ENCODE measurements around the gene MRPS16. TPM values are rescaled to one million over a fixed set of nuclear protein-coding genes. Genes with fewer than 3 reads are reported as not detected.

The MRPS16 gene
- total RNA-seq: 100 to 1,000 TPM in 1 of 2 experiments, 10 to 100 TPM in 1; 97.5 to 103 TPM

DNA sequence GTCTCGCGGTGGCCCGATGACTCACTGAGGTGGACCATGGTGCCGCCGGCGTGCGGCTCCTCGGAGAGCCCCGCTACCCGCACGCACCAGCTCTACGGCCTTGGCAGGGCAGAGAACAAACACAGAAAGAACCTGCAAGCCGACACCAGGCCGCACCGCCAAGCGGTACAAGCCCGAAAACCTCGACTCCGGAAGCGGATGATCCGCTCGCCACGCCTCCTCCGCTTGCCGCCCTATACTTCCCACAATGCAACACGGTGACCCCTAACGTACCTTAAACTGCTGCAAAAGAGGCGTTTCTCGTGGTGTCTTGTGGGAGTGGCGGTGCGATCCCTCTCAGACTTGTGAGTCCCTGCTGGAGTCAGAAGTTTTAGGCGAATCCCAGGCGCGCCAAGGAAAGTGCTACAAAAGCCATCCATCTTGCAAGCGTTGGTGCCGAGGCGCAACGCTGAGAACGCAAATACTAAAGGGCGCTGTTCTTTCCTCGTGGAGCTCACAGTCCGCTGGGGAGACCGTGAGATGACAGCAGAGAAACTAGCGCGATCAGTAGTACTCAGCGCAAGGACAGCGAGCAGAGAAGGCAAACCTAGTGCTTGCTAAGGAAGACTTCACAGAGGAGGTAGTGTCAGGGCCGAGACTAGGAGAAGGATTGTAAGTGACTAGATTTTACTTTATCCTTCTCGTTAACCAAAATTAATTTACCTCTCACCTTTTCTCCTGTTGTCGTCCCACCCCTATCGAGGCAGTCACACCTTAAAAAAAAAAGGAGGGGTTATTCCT is at the start of gene MRPS16:
Gene MRPS16 (minus strand): TSS at position 200 of the 780 bp plus-strand sequence. CDS start 162 bp downstream, at position 38.
- CTCF ChIA-PET: interaction anchor here (0.8 to 2.9 kb wide), 9 partner anchors 11 to 391 kb away, joined by 3 to 18 read pairs (median 3); no protein-coding TSS in a partner anchor
- no peaks in the 10 kb centered on the region for H3K27me3 Mint-ChIP-seq (ENCODE audit: low read depth)
- H3K4me3 Mint-ChIP-seq: peak within 1 kb of the TSS; percentile 99
- DNase-seq (peak; percentile 96), ATAC-seq (peak; percentile 83)
- peaks cover 37% of the 10 kb centered on the region for H3K4me1 Mint-ChIP-seq (ENCODE audit: low read depth)
- H3K9me3 Mint-ChIP-seq (ENCODE audit: insufficient read depth): no peaks in the 10 kb centered on the region
- POLR2A ChIA-PET: interaction anchor here (0.6 to 3.3 kb wide), 15 partner anchors 9 to 373 kb away, joined by 3 to 16 read pairs (median 3); partner anchors contain the start of genes ANXA7, CFAP70 and PPP3CB
- peaks cover 46% of the 10 kb centered on the region for H3K36me3 Mint-ChIP-seq (ENCODE audit: low read depth)
- H3K27ac Mint-ChIP-seq: peak within 1 kb of the TSS; percentile 91

DNA sequence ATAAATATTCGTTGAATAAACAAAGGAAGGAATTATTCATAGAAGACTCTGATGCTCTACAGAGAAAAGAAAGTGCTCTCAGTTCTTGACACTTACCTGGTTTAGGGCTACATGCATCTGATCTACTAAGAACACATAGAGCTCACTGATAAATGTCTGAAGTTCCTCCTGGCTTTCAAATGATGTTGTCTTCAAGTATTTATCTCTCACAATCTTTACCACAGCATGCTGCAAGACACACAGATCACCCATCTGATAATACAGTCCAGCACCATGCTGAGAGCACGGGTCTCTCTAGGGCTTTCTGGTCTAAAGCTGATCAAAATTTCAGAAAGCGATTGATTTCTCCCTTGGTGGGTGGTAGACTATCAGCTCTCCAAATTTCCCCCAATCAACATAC is 44.5 kb upstream of the MRPS16 start:
- no peaks in the 10 kb centered on the region for H3K4me1 Mint-ChIP-seq (ENCODE audit: low read depth)
- H3K27me3 Mint-ChIP-seq (ENCODE audit: low read depth): peaks cover 14% of the 10 kb centered on the region
- H3K36me3 Mint-ChIP-seq (ENCODE audit: low read depth): no peaks in the 10 kb centered on the region
- H3K4me3 Mint-ChIP-seq: no peak overlapping the region
- ChIA-PET POLR2A (no interaction called here), CTCF (no interaction called here)
- H3K27ac Mint-ChIP-seq: no peak overlapping the region
- DNase-seq (no peak), ATAC-seq (no peak)
- H3K9me3 Mint-ChIP-seq (ENCODE audit: insufficient read depth): no peaks in the 10 kb centered on the region

DNA sequence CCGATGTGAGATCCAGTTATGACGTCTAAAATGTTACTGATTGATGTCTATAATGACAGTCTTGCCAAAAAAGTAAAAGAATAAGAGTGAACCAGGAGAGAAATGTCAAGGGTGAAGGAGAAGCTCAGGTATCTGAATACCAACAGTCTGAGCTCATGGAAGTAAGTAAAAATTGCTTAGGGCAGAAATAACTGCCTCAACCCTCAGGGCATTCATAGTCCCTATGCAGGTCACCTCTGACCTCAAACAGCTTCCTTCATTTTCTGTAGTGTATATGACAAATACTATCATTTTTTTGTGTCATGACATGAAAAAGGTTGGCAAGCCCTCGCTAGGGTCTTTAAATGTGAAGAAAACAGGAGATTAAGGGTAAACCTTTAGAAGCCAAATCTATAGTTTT is 41.0 kb upstream of the MRPS16 start:
- no peak overlapping the region for H3K27ac Mint-ChIP-seq
- POLR2A ChIA-PET: no interaction called here
- H3K36me3 Mint-ChIP-seq (ENCODE audit: low read depth): peaks cover 2% of the 10 kb centered on the region
- ATAC-seq (no peak), DNase-seq (no peak)
- H3K4me3 Mint-ChIP-seq: no peak overlapping the region
- peaks cover 12% of the 10 kb centered on the region for H3K27me3 Mint-ChIP-seq (ENCODE audit: low read depth)
- CTCF ChIA-PET: no interaction called here
- H3K9me3 Mint-ChIP-seq (ENCODE audit: insufficient read depth): no peaks in the 10 kb centered on the region
- H3K4me1 Mint-ChIP-seq (ENCODE audit: low read depth): no peaks in the 10 kb centered on the region

GRCh38 chr10:73289958-73290357 is 37.5 kb upstream of the MRPS16 start:
- no peak overlapping the region for H3K27ac Mint-ChIP-seq
- H3K36me3 Mint-ChIP-seq (ENCODE audit: low read depth): peaks cover 2% of the 10 kb centered on the region
- no peaks in the 10 kb centered on the region for H3K4me1 Mint-ChIP-seq (ENCODE audit: low read depth)
- ChIA-PET POLR2A (no interaction called here), CTCF (no interaction called here)
- ATAC-seq: no peak
- H3K27me3 Mint-ChIP-seq (ENCODE audit: low read depth): peaks cover 4% of the 10 kb centered on the region
- no peaks in the 10 kb centered on the region for H3K9me3 Mint-ChIP-seq (ENCODE audit: insufficient read depth)
- DNase-seq: no peak
- H3K4me3 Mint-ChIP-seq: no peak overlapping the region

- Mint-ChIP-seq H3K36me3 (ENCODE audit: low read depth) (peaks cover 2% of the 10 kb centered on the region), H3K9me3 (ENCODE audit: insufficient read depth) (no peaks in the 10 kb centered on the region), H3K27me3 (ENCODE audit: low read depth) (no peaks in the 10 kb centered on the region), H3K27ac (no peak overlapping the region), H3K4me1 (ENCODE audit: low read depth) (no peaks in the 10 kb centered on the region), H3K4me3 (no peak overlapping the region)
- ChIA-PET POLR2A (no interaction called here), CTCF (no interaction called here)
- DNase-seq (no peak), ATAC-seq (no peak)
Measured at GRCh38 chr10:73287441-73287840, 35.0 kb upstream of the MRPS16 start.

DNA sequence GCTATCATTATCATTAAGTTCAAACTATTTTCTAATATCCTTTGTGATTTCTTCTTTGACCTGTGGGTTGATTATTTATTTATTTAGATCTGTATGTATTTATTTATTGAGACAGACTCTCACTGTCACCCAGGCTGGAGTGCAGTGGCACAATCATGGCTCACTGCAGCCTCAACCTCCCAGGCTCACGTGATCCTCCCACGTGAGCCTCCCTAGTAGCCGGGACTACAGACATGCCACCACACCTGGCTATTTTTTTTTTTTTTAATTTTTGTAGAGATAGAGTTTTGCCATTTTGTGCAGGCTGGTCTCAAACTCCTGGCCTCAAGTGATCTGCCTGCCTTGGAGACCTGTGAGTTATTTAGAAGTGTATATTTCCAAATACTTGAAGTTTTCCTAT is 28.7 kb upstream of the MRPS16 start:
- DNase-seq (no peak), ATAC-seq (no peak)
- H3K4me3 Mint-ChIP-seq: no peak overlapping the region
- H3K27me3 Mint-ChIP-seq (ENCODE audit: low read depth): no peaks in the 10 kb centered on the region
- H3K36me3 Mint-ChIP-seq (ENCODE audit: low read depth): no peaks in the 10 kb centered on the region
- CTCF ChIA-PET: no interaction called here
- no peaks in the 10 kb centered on the region for H3K4me1 Mint-ChIP-seq (ENCODE audit: low read depth)
- POLR2A ChIA-PET: no interaction called here
- H3K27ac Mint-ChIP-seq: no peak overlapping the region
- H3K9me3 Mint-ChIP-seq (ENCODE audit: insufficient read depth): no peaks in the 10 kb centered on the region

DNA sequence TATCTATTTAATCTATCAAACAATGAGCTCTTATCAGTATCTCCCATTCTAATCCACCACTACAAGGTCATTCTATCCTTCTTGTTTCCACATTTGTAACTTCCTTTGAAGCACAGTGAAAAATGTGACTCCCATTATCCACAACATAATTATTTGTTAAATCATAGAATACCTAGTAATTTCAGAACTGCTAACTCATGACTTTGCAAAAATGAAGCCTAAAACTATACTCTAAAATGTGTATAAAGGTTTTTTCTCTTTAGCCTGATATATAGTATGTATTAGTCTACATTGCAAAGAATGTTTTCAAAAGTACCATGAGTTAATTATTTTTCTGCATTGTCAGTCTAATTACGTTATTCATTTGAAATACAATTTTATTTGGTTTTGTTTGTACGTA is 12.0 kb upstream of the MRPS16 start:
- peaks cover under 1% of the 10 kb centered on the region for H3K9me3 Mint-ChIP-seq (ENCODE audit: insufficient read depth)
- peaks cover 6% of the 10 kb centered on the region for H3K27me3 Mint-ChIP-seq (ENCODE audit: low read depth)
- ChIA-PET CTCF (interaction anchor here (0.7 to 2.5 kb wide), 24 partner anchors 8 to 379 kb away, joined by 3 to 22 read pairs (median 4); partner anchors contain the start of genes CFAP70, DNAJC9 and MRPS16), POLR2A (interaction anchor here (1.0 to 2.3 kb wide), 3 partner anchors 9 to 17 kb away, joined by 3 to 9 read pairs (median 5); partner anchors contain the start of genes DNAJC9 and MRPS16)
- ATAC-seq (no peak), DNase-seq (no peak)
- no peak overlapping the region for H3K4me3 Mint-ChIP-seq
- peaks cover 6% of the 10 kb centered on the region for H3K4me1 Mint-ChIP-seq (ENCODE audit: low read depth)
- no peaks in the 10 kb centered on the region for H3K36me3 Mint-ChIP-seq (ENCODE audit: low read depth)
- H3K27ac Mint-ChIP-seq: no peak overlapping the region

DNA sequence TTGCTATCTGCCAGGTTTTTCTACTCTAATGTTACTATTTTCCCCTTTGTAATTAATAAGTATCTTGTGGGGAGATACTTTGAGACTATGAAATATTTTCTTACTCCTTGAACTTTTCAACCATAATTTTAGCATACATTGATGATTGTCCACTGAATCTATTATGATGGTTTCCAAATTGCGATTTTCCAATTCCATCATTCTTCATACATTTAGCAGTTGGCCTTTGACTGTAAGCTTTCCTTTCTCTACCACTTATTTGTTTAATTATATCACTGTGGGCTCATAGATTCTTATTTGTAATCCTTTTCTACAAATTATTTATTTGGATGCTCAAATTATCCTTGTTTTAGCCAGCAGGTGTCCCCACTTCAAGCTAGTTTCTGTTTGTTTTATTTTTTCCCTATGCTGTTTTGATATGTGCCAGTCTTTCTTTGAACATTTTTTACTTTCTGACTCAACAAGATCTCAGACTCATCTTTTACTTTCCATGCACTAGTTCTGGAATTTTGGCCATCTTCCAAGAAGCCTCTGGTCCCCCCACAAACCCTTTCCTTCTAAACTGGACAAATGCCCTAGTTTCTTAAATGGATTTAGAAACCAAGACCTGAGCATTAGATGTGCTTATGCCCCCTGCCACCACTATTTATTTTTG is 11.4 kb upstream of the MRPS16 start:
- Mint-ChIP-seq H3K9me3 (ENCODE audit: insufficient read depth) (peaks cover 6% of the 10 kb centered on the region), H3K36me3 (ENCODE audit: low read depth) (no peaks in the 10 kb centered on the region), H3K4me3 (no peak overlapping the region), H3K27ac (no peak overlapping the region), H3K27me3 (ENCODE audit: low read depth) (peaks cover 4% of the 10 kb centered on the region), H3K4me1 (ENCODE audit: low read depth) (peaks cover 6% of the 10 kb centered on the region)
- no peak for ATAC-seq
- no peak for DNase-seq
- CTCF ChIA-PET: interaction anchor here (0.7 to 2.5 kb wide), 29 partner anchors 8 to 380 kb away, joined by 3 to 22 read pairs (median 3); partner anchors contain the start of genes CFAP70, DNAJC9 and MRPS16
- POLR2A ChIA-PET: interaction anchor here (1.0 to 2.3 kb wide), 3 partner anchors 8 to 17 kb away, joined by 3 to 9 read pairs (median 5); partner anchors contain the start of genes DNAJC9 and MRPS16

- DNase-seq: no peak
- CTCF ChIA-PET: interaction anchor here (0.8 to 2.5 kb wide), 19 partner anchors 9 to 381 kb away, joined by 3 to 22 read pairs (median 4); partner anchors contain the start of genes CFAP70 and MRPS16
- POLR2A ChIA-PET: interaction anchor here (1.2 to 2.3 kb wide), 2 partner anchors 11 to 16 kb away, joined by 3 to 9 read pairs; partner anchors contain the start of genes DNAJC9 and MRPS16
- H3K27me3 Mint-ChIP-seq (ENCODE audit: low read depth): peaks cover 4% of the 10 kb centered on the region
- H3K36me3 Mint-ChIP-seq (ENCODE audit: low read depth): no peaks in the 10 kb centered on the region
- H3K4me1 Mint-ChIP-seq (ENCODE audit: low read depth): peaks cover 6% of the 10 kb centered on the region
- ATAC-seq: no peak
- no peak overlapping the region for H3K4me3 Mint-ChIP-seq
- no peak overlapping the region for H3K27ac Mint-ChIP-seq
- peaks cover 7% of the 10 kb centered on the region for H3K9me3 Mint-ChIP-seq (ENCODE audit: insufficient read depth)
Measured at GRCh38 chr10:73262880-73263555, 10.6 kb upstream of the MRPS16 start.

- ChIA-PET CTCF (interaction anchor here (2.5 kb wide), 2 partner anchors 9 to 381 kb away, joined by 18 to 22 read pairs; partner anchors contain the start of gene MRPS16), POLR2A (interaction anchor here (2.3 kb wide), 1 partner anchor 15 kb away, joined by 9 read pairs; the partner anchor contains the start of gene DNAJC9)
- no peak overlapping the region for H3K27ac Mint-ChIP-seq
- H3K27me3 Mint-ChIP-seq (ENCODE audit: low read depth): peaks cover 2% of the 10 kb centered on the region
- H3K4me3 Mint-ChIP-seq: no peak overlapping the region
- peaks cover 6% of the 10 kb centered on the region for H3K4me1 Mint-ChIP-seq (ENCODE audit: low read depth)
- H3K9me3 Mint-ChIP-seq (ENCODE audit: insufficient read depth): peaks cover 7% of the 10 kb centered on the region
- no peak for ATAC-seq
- H3K36me3 Mint-ChIP-seq (ENCODE audit: low read depth): no peaks in the 10 kb centered on the region
- no peak for DNase-seq
Measured at GRCh38 chr10:73262105-73262730, 9.8 kb upstream of the MRPS16 start.

GRCh38 chr10:73261362-73261995 is 9.0 kb upstream of the MRPS16 start:
- no peak for ATAC-seq

More at GRCh38 chr10:73261362-73261995, 9.0 kb upstream of the MRPS16 start:
- Mint-ChIP-seq H3K4me1 (ENCODE audit: low read depth) (peaks cover 6% of the 10 kb centered on the region), H3K36me3 (ENCODE audit: low read depth) (no peaks in the 10 kb centered on the region), H3K27me3 (ENCODE audit: low read depth) (no peaks in the 10 kb centered on the region), H3K4me3 (no peak overlapping the region), H3K9me3 (ENCODE audit: insufficient read depth) (peaks cover 7% of the 10 kb centered on the region), H3K27ac (no peak overlapping the region)
- ChIA-PET CTCF (no interaction called here), POLR2A (interaction anchor here (0.6 kb wide), 1 partner anchor 9 kb away, joined by 3 read pairs; the partner anchor contains the start of gene MRPS16)
- no peak for DNase-seq

Data from activated CD8-positive, alpha-beta T cell treated with anti-CD3 and anti-CD28 coated beads, Interleukin-2, amount 10 ng/mL, durations not matched to agents 7 days and 5 days (primary cell).